ENCODE results near the gene ZSCAN25. TPM values are rescaled to one million over a fixed set of nuclear protein-coding genes. Genes with fewer than 3 reads are reported as not detected.
A peak's percentile ranks its signal among the peaks of the same experiment; 100 is the strongest.

Gene ZSCAN25
- polyA plus RNA-seq, 1 donor: 14.3 TPM

DNA sequence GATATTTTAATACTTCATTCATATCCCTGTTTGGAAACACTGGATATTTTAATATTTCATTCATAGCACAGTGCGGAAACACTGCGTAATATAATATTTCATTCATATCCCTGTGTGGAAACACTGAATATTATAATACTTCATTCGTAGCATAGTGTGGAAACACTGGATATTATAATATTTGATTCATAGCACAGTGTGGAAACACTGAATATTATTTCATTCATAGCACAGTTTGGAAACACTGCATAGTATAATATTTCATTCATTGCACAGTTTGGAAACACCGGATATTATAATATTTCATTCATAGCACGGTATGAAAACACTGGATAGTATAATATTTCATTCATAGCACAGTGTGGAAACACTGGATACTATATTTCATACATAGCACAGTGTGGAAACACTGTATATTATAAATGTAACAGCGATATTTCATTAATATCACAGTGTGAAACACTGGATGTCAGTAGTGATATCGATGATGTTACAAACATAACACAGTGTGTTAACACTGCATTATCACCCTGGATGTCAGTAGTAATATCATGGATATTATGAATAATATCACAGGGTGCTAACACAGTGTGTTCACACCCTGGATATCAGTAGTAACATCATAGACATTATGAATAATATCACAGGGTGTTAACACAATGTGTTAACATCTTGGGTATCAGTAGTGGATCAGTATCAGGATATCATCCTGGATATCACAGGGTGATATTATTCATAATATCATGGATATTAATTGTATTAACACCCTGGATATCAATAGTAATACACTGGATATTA lies 21.6 kb upstream of the ZSCAN25 start:
- H3K9me3 ChIP-seq (ENCODE audit: control insufficient read depth, low read depth, low read length): no peaks in the 10 kb centered on the region
- no peaks in the 10 kb centered on the region for H3K27me3 ChIP-seq (ENCODE audit: control insufficient read depth, insufficient read depth, low read length)
- no peak overlapping the region for H3K4me3 ChIP-seq (ENCODE audit: low read length)
- WGBS (ENCODE audit: insufficient coverage, low lambda C conversion rate): 100% methylated on average over 3 of the region's 7 CpGs
- no peaks in the 10 kb centered on the region for H3K4me1 ChIP-seq (ENCODE audit: control insufficient read depth, insufficient read depth, low read length)
- H3K27ac ChIP-seq (ENCODE audit: low read length): no peak overlapping the region
- H3K36me3 ChIP-seq (ENCODE audit: control insufficient read depth, insufficient read depth, low read length): no peaks in the 10 kb centered on the region
- DNase-seq: no peak

DNA sequence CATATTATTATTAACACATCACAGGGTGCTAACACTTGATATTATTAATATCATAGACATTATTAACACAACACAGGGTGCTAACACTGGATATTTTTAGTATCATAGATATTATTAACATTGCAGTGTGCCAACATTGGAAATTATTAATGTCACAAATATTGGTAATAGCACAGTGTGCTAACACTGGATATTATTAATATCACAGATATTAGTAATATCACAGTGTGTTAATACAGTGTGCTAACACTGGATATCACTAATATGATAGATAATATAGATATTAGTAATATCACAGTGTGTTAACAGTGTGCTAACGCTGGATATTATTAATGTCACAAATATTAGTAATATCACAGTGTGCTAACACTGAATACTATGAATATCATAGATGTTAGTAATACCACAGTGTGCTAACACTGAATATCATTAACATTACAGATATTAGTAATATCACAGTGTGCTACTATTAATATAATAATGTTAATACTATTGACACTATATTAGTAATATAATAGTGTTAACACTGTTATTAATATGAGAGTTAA lies 20.3 kb upstream of the ZSCAN25 start:
- WGBS (ENCODE audit: insufficient coverage, low lambda C conversion rate): no CpG with 5 or more reads among the region's 1 CpG
- Histone ChIP-seq H3K4me3 (ENCODE audit: low read length) (no peak overlapping the region), H3K27me3 (ENCODE audit: control insufficient read depth, insufficient read depth, low read length) (no peaks in the 10 kb centered on the region), H3K4me1 (ENCODE audit: control insufficient read depth, insufficient read depth, low read length) (no peaks in the 10 kb centered on the region), H3K27ac (ENCODE audit: low read length) (no peak overlapping the region), H3K36me3 (ENCODE audit: control insufficient read depth, insufficient read depth, low read length) (no peaks in the 10 kb centered on the region), H3K9me3 (ENCODE audit: control insufficient read depth, low read depth, low read length) (no peaks in the 10 kb centered on the region)
- DNase-seq: no peak

DNA sequence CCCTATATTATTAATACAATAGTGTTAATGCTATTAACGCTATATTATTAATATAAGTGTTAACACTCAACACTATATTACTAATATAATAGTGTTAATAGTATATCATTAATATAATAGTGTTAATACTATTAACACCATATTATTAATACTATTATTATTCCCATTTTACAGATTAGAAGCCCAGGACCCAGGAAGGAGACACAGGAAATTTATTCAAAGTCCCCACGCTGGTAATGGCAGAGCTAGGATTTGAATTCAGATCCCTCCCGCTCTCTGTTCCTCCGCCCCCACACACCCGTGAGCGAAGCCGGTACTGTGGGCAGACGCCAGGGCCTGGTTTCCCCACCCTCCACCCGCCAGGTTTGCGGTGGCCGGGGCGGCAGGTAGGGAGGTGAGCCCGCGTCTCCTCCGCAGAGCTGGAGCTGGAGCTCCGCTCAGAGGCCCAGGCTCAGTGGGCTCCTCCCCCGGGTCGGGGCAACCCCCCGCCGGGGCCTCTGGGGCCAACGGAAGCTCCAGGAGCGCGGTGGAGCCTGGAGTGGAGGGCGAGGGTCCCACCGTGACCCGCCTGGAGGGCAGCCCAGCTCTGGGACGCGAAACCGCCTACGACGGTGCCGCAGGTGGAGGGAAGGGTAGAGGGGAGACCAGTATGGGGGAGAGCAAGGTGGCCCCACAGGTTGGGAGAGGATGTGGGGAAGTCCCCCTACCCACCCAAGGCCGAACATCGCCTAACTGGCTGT lies 18.8 kb upstream of the ZSCAN25 start, which contains the start of gene TMEM225B:
Gene TMEM225B, plus strand, starts transcription at position 506 of the 740 bp plus-strand sequence. CDS start 6,122 bp downstream, outside the sequence.
- Histone ChIP-seq H3K36me3 (ENCODE audit: control insufficient read depth, insufficient read depth, low read length) (no peaks in the 10 kb centered on the region), H3K4me3 (ENCODE audit: low read length) (no peak within 1 kb of the TSS), H3K27me3 (ENCODE audit: control insufficient read depth, insufficient read depth, low read length) (no peaks in the 10 kb centered on the region), H3K9me3 (ENCODE audit: control insufficient read depth, low read depth, low read length) (no peaks in the 10 kb centered on the region), H3K27ac (ENCODE audit: low read length) (no peak within 1 kb of the TSS), H3K4me1 (ENCODE audit: control insufficient read depth, insufficient read depth, low read length) (no peaks in the 10 kb centered on the region)
- no peak for DNase-seq
- 100% methylated on average over 1 of the region's 34 CpGs for WGBS (ENCODE audit: insufficient coverage, low lambda C conversion rate)

DNA sequence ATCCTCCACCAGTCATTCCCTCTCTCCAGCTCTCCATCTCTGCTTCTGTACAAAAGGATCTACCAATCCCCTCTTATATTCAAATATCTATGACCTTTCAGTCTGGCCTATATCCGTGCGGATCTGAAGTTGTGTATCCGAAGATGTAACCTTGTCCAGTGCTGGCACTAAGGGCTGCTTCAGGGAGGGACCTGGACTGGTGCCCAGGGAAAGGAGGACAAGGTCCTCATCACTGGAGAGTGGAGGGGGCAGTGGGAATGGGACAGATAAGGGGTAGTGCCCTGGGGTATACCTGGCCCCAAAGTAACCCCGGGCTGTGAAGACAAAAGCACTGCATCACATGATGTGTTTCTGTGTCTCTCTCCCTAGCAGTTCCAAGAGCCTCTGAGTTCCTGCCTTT lies 16.9 kb upstream of the ZSCAN25 start:
- no peak for DNase-seq
- no peaks in the 10 kb centered on the region for H3K4me1 ChIP-seq (ENCODE audit: control insufficient read depth, insufficient read depth, low read length)
- H3K27ac ChIP-seq (ENCODE audit: low read length): no peak overlapping the region
- WGBS (ENCODE audit: insufficient coverage, low lambda C conversion rate): no CpG with 5 or more reads among the region's 4 CpGs
- H3K4me3 ChIP-seq (ENCODE audit: low read length): no peak overlapping the region
- no peaks in the 10 kb centered on the region for H3K9me3 ChIP-seq (ENCODE audit: control insufficient read depth, low read depth, low read length)
- no peaks in the 10 kb centered on the region for H3K36me3 ChIP-seq (ENCODE audit: control insufficient read depth, insufficient read depth, low read length)
- no peaks in the 10 kb centered on the region for H3K27me3 ChIP-seq (ENCODE audit: control insufficient read depth, insufficient read depth, low read length)

DNA sequence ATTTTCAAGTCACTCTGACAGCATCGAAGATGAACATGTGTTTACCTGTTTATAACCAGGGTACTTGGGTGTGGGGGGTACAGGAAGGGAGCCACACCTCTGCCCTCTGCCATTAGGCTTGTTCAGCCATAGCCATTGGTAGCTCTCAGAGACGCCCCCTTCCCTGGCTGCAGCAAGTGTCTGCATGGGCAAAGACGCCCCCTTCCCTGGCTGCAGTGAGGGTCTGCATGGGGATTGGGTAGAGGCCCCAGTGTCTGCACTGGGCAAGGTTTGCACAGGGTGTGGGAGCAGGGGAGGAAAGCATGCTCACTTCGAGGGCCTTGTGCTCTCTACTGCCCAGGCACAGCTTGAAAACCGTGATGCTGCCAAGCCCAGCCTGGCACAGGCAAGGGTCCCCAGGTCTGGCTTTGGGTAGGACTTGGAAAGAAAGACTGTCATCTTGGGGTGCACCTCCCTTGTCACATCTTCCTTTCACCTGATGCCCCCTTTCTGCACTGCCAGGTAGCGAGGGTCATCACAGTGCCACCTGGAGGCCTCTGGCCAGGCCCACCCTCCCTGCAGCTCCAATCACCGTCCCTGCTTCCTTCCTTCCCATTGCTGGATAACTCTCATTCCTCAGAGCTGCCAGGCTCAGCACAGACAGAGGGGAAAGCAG lies 15.0 kb upstream of the ZSCAN25 start:
- no peak for DNase-seq
- Histone ChIP-seq H3K36me3 (ENCODE audit: control insufficient read depth, insufficient read depth, low read length) (no peaks in the 10 kb centered on the region), H3K9me3 (ENCODE audit: control insufficient read depth, low read depth, low read length) (no peaks in the 10 kb centered on the region), H3K4me3 (ENCODE audit: low read length) (no peak overlapping the region), H3K27me3 (ENCODE audit: control insufficient read depth, insufficient read depth, low read length) (no peaks in the 10 kb centered on the region), H3K27ac (ENCODE audit: low read length) (no peak overlapping the region), H3K4me1 (ENCODE audit: control insufficient read depth, insufficient read depth, low read length) (no peaks in the 10 kb centered on the region)
- WGBS (ENCODE audit: insufficient coverage, low lambda C conversion rate): no CpG with 5 or more reads among the region's 7 CpGs

DNA sequence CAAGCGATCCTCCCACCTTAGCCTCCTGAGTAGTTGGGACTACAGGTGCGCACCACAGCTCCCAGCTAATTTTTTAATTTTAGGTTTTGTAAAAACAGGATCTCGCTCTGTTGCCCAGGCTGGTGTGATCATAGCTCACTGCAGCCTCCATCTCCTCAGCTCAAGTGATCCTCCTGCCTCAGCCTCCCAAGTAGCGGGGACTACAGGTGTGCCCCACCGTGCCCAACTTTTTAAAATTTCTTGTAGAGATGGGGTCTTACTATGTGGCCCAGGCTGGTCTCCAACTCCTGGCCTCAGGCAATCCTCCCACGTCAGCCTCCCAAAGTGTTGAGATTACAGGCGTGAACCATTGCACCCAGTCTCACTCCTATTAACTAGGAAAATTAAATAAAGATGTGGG lies 11.2 kb upstream of the ZSCAN25 start:
- no CpG with 5 or more reads among the region's 7 CpGs for WGBS (ENCODE audit: insufficient coverage, low lambda C conversion rate)
- Histone ChIP-seq H3K27ac (ENCODE audit: low read length) (no peak overlapping the region), H3K36me3 (ENCODE audit: control insufficient read depth, insufficient read depth, low read length) (no peaks in the 10 kb centered on the region), H3K27me3 (ENCODE audit: control insufficient read depth, insufficient read depth, low read length) (no peaks in the 10 kb centered on the region), H3K9me3 (ENCODE audit: control insufficient read depth, low read depth, low read length) (no peaks in the 10 kb centered on the region), H3K4me3 (ENCODE audit: low read length) (no peak overlapping the region), H3K4me1 (ENCODE audit: control insufficient read depth, insufficient read depth, low read length) (no peaks in the 10 kb centered on the region)
- no peak for DNase-seq

DNA sequence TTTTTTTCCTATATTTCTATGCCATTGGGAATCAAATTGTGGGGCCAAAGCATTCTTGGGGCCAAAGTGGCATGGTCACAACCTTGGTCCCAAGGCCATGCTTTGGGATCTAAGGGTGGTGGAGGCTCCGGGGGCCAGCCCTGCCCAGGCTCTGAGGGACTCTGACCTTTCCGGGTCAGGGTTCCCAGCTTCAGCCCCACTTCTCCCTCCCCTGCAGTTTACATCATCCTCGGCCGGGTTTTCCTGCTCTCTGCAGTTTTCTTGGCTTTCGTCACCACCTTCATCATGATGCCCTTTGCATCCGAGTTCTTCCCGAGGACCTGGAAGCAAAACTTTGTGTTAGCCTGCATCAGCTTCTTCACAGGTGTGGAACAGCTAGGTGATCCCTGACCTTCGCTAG lies 10.2 kb upstream of the ZSCAN25 start:
- no peak overlapping the region for H3K27ac ChIP-seq (ENCODE audit: low read length)
- H3K4me1 ChIP-seq (ENCODE audit: control insufficient read depth, insufficient read depth, low read length): no peaks in the 10 kb centered on the region
- H3K27me3 ChIP-seq (ENCODE audit: control insufficient read depth, insufficient read depth, low read length): no peaks in the 10 kb centered on the region
- 60% methylated on average over 1 of the region's 8 CpGs for WGBS (ENCODE audit: insufficient coverage, low lambda C conversion rate)
- no peak overlapping the region for H3K4me3 ChIP-seq (ENCODE audit: low read length)
- DNase-seq: peak in 1 of 2 donors; percentile 37
- no peaks in the 10 kb centered on the region for H3K36me3 ChIP-seq (ENCODE audit: control insufficient read depth, insufficient read depth, low read length)
- H3K9me3 ChIP-seq (ENCODE audit: control insufficient read depth, low read depth, low read length): no peaks in the 10 kb centered on the region

DNA sequence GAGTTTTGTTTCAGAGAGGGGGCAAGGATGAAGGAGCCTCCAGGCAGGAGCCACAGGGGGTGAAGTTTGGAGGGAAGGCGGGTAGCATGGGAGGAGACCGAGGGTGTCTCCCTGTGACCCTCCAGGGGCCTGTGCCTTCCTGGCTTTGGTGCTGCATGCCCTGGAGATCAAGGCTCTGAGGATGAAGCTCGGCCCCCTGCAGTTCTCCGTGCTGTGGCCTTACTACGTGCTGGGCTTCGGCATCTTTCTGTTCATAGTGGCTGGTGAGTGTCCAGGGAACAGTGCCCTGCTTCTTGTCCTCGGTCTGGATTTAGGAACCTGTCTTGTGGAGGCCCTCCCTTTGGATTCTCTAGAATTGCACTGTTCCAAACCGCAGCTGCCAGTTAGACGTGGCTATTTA lies 9.2 kb upstream of the ZSCAN25 start:
- DNase-seq: no peak
- no CpG with 5 or more reads among the region's 9 CpGs for WGBS (ENCODE audit: insufficient coverage, low lambda C conversion rate)

DNA sequence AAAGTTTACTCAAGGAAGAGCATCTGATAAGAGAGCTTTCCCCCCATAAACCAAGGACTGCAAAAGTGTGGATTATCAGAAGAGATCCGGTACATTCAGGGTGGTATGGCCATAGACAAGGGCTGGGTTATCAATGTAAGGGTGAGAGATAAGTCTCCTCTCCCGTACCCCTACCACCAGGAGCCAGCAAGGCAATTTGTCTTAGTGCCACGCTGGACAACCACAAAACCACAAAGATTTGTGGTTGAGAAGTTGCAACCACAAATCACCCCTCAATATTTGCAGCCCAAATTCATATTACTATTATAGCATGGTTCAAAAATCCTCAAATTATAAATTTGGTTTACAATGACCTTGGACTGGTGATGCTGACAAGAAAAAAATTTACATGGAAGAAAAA lies 2.3 kb upstream of the ZSCAN25 start:
- Histone ChIP-seq H3K36me3 (ENCODE audit: control insufficient read depth, insufficient read depth, low read length) (peaks cover 10% of the 10 kb centered on the region), H3K4me3 (ENCODE audit: low read length) (no peak overlapping the region), H3K27ac (ENCODE audit: low read length) (no peak overlapping the region), H3K4me1 (ENCODE audit: control insufficient read depth, insufficient read depth, low read length) (peaks cover 8% of the 10 kb centered on the region), H3K9me3 (ENCODE audit: control insufficient read depth, low read depth, low read length) (no peaks in the 10 kb centered on the region), H3K27me3 (ENCODE audit: control insufficient read depth, insufficient read depth, low read length) (no peaks in the 10 kb centered on the region)
- no CpG with 5 or more reads among the region's 3 CpGs for WGBS (ENCODE audit: insufficient coverage, low lambda C conversion rate)
- no peak for DNase-seq

More for the DNA sequence above, 9.2 kb upstream of the ZSCAN25 start:
- H3K27me3 ChIP-seq (ENCODE audit: control insufficient read depth, insufficient read depth, low read length): no peaks in the 10 kb centered on the region
- H3K27ac ChIP-seq (ENCODE audit: low read length): no peak overlapping the region
- no peak overlapping the region for H3K4me3 ChIP-seq (ENCODE audit: low read length)
- no peaks in the 10 kb centered on the region for H3K4me1 ChIP-seq (ENCODE audit: control insufficient read depth, insufficient read depth, low read length)
- H3K9me3 ChIP-seq (ENCODE audit: control insufficient read depth, low read depth, low read length): no peaks in the 10 kb centered on the region
- H3K36me3 ChIP-seq (ENCODE audit: control insufficient read depth, insufficient read depth, low read length): no peaks in the 10 kb centered on the region

DNA sequence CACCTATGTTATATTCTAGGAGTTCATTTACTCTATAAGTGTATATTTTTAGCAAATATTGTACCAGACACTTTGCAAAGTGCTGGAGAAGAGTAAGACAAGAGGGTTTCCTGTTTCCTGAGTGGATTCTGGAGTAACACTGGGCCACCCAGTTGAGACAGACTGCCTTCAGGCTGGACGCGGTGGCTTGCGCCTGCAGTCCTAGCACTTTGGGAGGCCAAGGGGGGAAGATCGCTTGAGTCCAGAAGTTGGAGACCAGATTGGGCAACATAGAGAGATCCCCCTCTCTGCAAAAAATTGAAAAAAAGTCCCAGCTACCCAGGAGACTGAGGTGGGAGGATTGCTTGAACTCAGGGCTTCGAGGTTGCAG lies 772 bp upstream of the ZSCAN25 start:
- Histone ChIP-seq H3K4me3 (ENCODE audit: low read length) (peak overlapping the region; percentile 92), H3K27ac (ENCODE audit: low read length) (no peak overlapping the region), H3K4me1 (ENCODE audit: control insufficient read depth, insufficient read depth, low read length) (peaks cover 8% of the 10 kb centered on the region), H3K9me3 (ENCODE audit: control insufficient read depth, low read depth, low read length) (no peaks in the 10 kb centered on the region), H3K36me3 (ENCODE audit: control insufficient read depth, insufficient read depth, low read length) (peaks cover 25% of the 10 kb centered on the region), H3K27me3 (ENCODE audit: control insufficient read depth, insufficient read depth, low read length) (no peaks in the 10 kb centered on the region)
- no peak for DNase-seq
- WGBS (ENCODE audit: insufficient coverage, low lambda C conversion rate): no CpG with 5 or more reads among the region's 5 CpGs
